Activated effector memory CD4-positive, alpha-beta T cell treated with anti-CD3 and anti-CD28 coated beads, Interleukin-2, amount 50 U/mL, for 16 hours (primary cell): ENCODE data around the gene KRT34.

Experiments
- DNase-seq: peaks from one replicate; pipeline ENCODE4 v3.0.0-alpha.2; 2020

Gene KRT34

DNA sequence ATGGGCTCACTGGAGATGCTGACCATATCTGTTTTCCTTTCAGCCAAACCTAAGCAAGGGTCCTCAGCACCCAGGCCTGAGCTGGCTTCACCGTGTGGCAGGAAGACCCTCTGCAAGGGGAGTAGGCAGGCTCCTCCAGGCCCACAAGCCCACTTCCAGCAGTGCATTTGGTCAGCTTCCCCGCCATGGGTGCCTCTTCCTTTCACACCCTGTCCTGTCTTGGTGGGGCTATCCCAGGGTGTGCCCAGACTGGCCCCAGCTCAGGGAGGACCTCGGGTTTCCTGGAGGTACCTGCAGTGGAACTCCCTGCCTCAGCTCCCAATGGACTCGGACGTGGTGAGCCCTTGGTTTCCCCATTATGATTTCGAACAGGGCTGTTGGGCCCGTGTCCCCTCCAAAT lies 53.9 kb downstream of the KRT34 start:
- no peak for DNase-seq
